PC-3 (cell line): Measurements from ENCODE around the gene FAM184A. TPM values are rescaled to one million over a fixed set of nuclear protein-coding genes. Genes with fewer than 3 reads are reported as not detected.

ENCODE experiments used
- ATAC-seq: fragments of 200-7000 bp; cut with Tn5 transposase; 2 replicates; pipeline ENCODE4 v1.9.1; 2020; ENCODE audit warnings: mild to moderate bottlenecking, moderate library complexity
- BruUV-seq: library from RNA; stranded (reverse); fragments of 400-500 nt; replicated peaks from 2 replicates; lab custom pipeline; 2021; lab: Mats Ljungman, UMichigan
- CTCF ChIA-PET: fragments of 300-600 bp; sonication (Branson Sonifier 250); formaldehyde crosslinking; loops from one replicate; lab custom pipeline; 2022; ENCODE audit warnings: antibody characterized with exemption; lab: Charles Lee
- POLR2A ChIA-PET: fragments of 300-600 bp; sonication (Branson Sonifier 250); formaldehyde crosslinking; loops from one replicate; lab custom pipeline; 2022; ENCODE audit warnings: antibody characterized with exemption; ENCODE audit not compliant: unreplicated experiment; lab: Charles Lee
- DNase-seq: peaks from one replicate; pipeline ENCODE4 v3.0.0-alpha.2; 2015
- H2AFZ ChIP-seq: fragments of 300-600 bp; sonication (generic); 2 replicates; pipeline ENCODE4 v1.6.0; 2016; ENCODE audit warnings: antibody characterized with exemption, low read length
- H3F3A ChIP-seq: fragments of 300-600 bp; sonication (generic); one replicate; pipeline ENCODE4 v1.6.0; 2017; ENCODE audit warnings: antibody characterized with exemption, low read length, control low read depth, mild to moderate bottlenecking; ENCODE audit not compliant: unreplicated experiment
- H3K27ac ChIP-seq: fragments of 300-600 bp; sonication (generic); 2 replicates; pipeline ENCODE4 v1.5.1; 2016; ENCODE audit warnings: mild to moderate bottlenecking, low read length
- H3K27me3 ChIP-seq: fragments of 300-600 bp; sonication (generic); 2 replicates; pipeline ENCODE4 v1.6.1; 2016; ENCODE audit warnings: low read length, mixed read lengths
- H3K36me3 ChIP-seq: fragments of 300-600 bp; sonication (generic); 2 replicates; pipeline ENCODE4 v1.6.1; 2016; ENCODE audit warnings: low read depth, mixed run types, low read length, mixed read lengths
- H3K4me1 ChIP-seq: fragments of 300-600 bp; sonication (generic); 2 replicates; pipeline ENCODE4 v1.5.1; 2016; ENCODE audit warnings: low read length; ENCODE audit not compliant: insufficient read depth
- H3K4me2 ChIP-seq: fragments of 300-600 bp; sonication (generic); 2 replicates; pipeline ENCODE4 v1.6.0; 2016; ENCODE audit warnings: low read length
- H3K4me3 ChIP-seq: fragments of 300-600 bp; sonication (generic); 2 replicates; pipeline ENCODE4 v1.5.1; 2016; ENCODE audit warnings: mild to moderate bottlenecking, low read length, mixed read lengths
- H3K79me2 ChIP-seq: fragments of 300-600 bp; sonication (generic); 2 replicates; pipeline ENCODE4 v1.6.1; 2017; ENCODE audit warnings: low read length, mixed read lengths
- H3K9ac ChIP-seq: fragments of 300-600 bp; sonication (generic); 2 replicates; pipeline ENCODE4 v1.6.0; 2016; ENCODE audit warnings: mild to moderate bottlenecking, low read length
- H3K9me2 ChIP-seq: fragments of 300-600 bp; sonication (generic); replicated peaks from 2 replicates; pipeline ENCODE4 v1.6.1; 2016; ENCODE audit warnings: mixed run types, low read length, mixed read lengths
- H3K9me3 ChIP-seq: fragments of 300-600 bp; sonication (generic); 2 replicates; pipeline ENCODE4 v1.6.1; 2016; ENCODE audit warnings: low read length, mixed read lengths
- H4K20me1 ChIP-seq: fragments of 300-600 bp; sonication (generic); 2 replicates; pipeline ENCODE4 v1.6.1; 2016; ENCODE audit warnings: low read length, mixed read lengths
- CTCF ChIP-seq: fragments of 300-600 bp; sonication (generic); conservative IDR thresholded peaks from 2 replicates; pipeline ENCODE4 v1.5.1; 2017; ENCODE audit warnings: antibody characterized with exemption, low read depth, mild to moderate bottlenecking, low read length
- EZH2 ChIP-seq: fragments of 300-600 bp; sonication (generic); IDR thresholded peaks from one replicate; pipeline ENCODE4 v1.6.1; 2017; ENCODE audit warnings: antibody characterized with exemption, mild to moderate bottlenecking, low read length; ENCODE audit not compliant: unreplicated experiment
- EZH2phosphoT487 ChIP-seq: fragments of 300-600 bp; sonication (generic); IDR thresholded peaks from 2 replicates; pipeline ENCODE4 v1.6.1; 2018; ENCODE audit warnings: mild to moderate bottlenecking, antibody characterized with exemption, low read length, borderline replicate concordance
- intact Hi-C: fragments of 100-400 bp; cut with micrococcal nuclease; formaldehyde crosslinking; loops from 2 replicates; pipeline ENCODE4 v1.9.0; 2023
- total RNA-seq: library from RNA; depleted of rRNA; stranded (reverse); fragments of >200 nt; gene quantifications from 2 replicates; pipeline ENCODE4 v1.2.3, GENCODE V29; 2014

FAM184A gene
- total RNA-seq, 1 experiment from 2014 or later, result 4.4 TPM

GRCh38 chr6:118921084-118921483 is 157.4 kb downstream of the FAM184A start:
- no peak overlapping the region for H3K4me3 ChIP-seq
- no TSS peak for BruUV-seq
- H2AFZ ChIP-seq, result no peak overlapping the region
- no peaks in the 10 kb centered on the region for H3K27me3 ChIP-seq
- no peak for ATAC-seq
- H4K20me1 ChIP-seq, result no peaks in the 10 kb centered on the region
- H3K9me2 ChIP-seq, result no peaks in the 10 kb centered on the region
- H3K4me1 ChIP-seq, result no peaks in the 10 kb centered on the region
- intact Hi-C loops, result no loop called here
- H3K9ac ChIP-seq, result no peak overlapping the region
- H3K9me3 ChIP-seq, result no peaks in the 10 kb centered on the region
- no peak overlapping the region for H3K27ac ChIP-seq
- no peaks in the 10 kb centered on the region for H3K79me2 ChIP-seq
- POLR2A ChIA-PET, result no interaction called here
- no peak overlapping the region for H3K4me2 ChIP-seq
- H3F3A ChIP-seq, result no peaks in the 10 kb centered on the region
- TF ChIP-seq EZH2phosphoT487, result no peak
- no peak for TF ChIP-seq CTCF
- TF ChIP-seq EZH2, result no peak
- H3K36me3 ChIP-seq, result peaks cover 22% of the 10 kb centered on the region
- CTCF ChIA-PET, result no interaction called here
- DNase-seq, result no peak

- Histone ChIP-seq H3K4me1 (no peaks in the 10 kb centered on the region), H3K27ac (no peak overlapping the region), H3K9me3 (no peaks in the 10 kb centered on the region), H4K20me1 (no peaks in the 10 kb centered on the region), H3K4me2 (no peak overlapping the region), H3K9ac (no peak overlapping the region), H3K4me3 (no peak overlapping the region), H3K79me2 (no peaks in the 10 kb centered on the region), H3K27me3 (no peaks in the 10 kb centered on the region), H3F3A (no peaks in the 10 kb centered on the region), H3K9me2 (no peaks in the 10 kb centered on the region), H3K36me3 (peaks cover 18% of the 10 kb centered on the region), H2AFZ (no peak overlapping the region)
- no TSS peak for BruUV-seq
- DNase-seq, result no peak
- POLR2A ChIA-PET, result no interaction called here
- ATAC-seq, result no peak
- CTCF ChIA-PET, result no interaction called here
- intact Hi-C loops, result no loop called here
- TF ChIP-seq CTCF, result no peak
- no peak for TF ChIP-seq EZH2phosphoT487
- no peak for TF ChIP-seq EZH2
Measured at GRCh38 chr6:118918329-118918725, 160.1 kb downstream of the FAM184A start.

- H3K4me2 ChIP-seq, result no peak overlapping the region
- no peaks in the 10 kb centered on the region for H3K79me2 ChIP-seq
- H3K27me3 ChIP-seq, result no peaks in the 10 kb centered on the region
- no TSS peak for BruUV-seq
- H3F3A ChIP-seq, result no peaks in the 10 kb centered on the region
- H4K20me1 ChIP-seq, result no peaks in the 10 kb centered on the region
- CTCF ChIA-PET, result no interaction called here
- no peak overlapping the region for H3K9ac ChIP-seq
- H3K9me2 ChIP-seq, result no peaks in the 10 kb centered on the region
- H2AFZ ChIP-seq, result no peak overlapping the region
- no peak overlapping the region for H3K4me3 ChIP-seq
- H3K36me3 ChIP-seq, result peaks cover 22% of the 10 kb centered on the region
- intact Hi-C loops, result no loop called here
- no peaks in the 10 kb centered on the region for H3K9me3 ChIP-seq
- DNase-seq, result no peak
- no peaks in the 10 kb centered on the region for H3K4me1 ChIP-seq
- no peak for TF ChIP-seq EZH2phosphoT487
- no peak for TF ChIP-seq CTCF
- no peak for TF ChIP-seq EZH2
- H3K27ac ChIP-seq, result no peak overlapping the region
- POLR2A ChIA-PET, result no interaction called here
- no peak; the same call in 1 of the 2 replicates for ATAC-seq
Measured at GRCh38 chr6:118917546-118918328, 160.7 kb downstream of the FAM184A start.
